ENCODE measurements around the gene SDHAF1.

The SDHAF1 gene

GRCh38 chr19:35963514-35963913, 31.5 kb upstream of the SDHAF1 start:
- no peak for TF ChIP-seq CTCF (conservative IDR thresholded peaks at IDR 0.05; ENCODE audit: low read depth, low read length)

GRCh38 chr19:35966771-35967170, 28.2 kb upstream of the SDHAF1 start:
- no peak for TF ChIP-seq CTCF (conservative IDR thresholded peaks at IDR 0.05; ENCODE audit: low read depth, low read length)
- Histone ChIP-seq H3K4me1 (ENCODE audit: low read depth, poor library complexity, severe bottlenecking) (no peaks in the 10 kb centered on the region), H3K9ac (no peak overlapping the region), H3K4me2 (no peak overlapping the region), H3K4me3 (IDR thresholded peaks at IDR 0.05; ENCODE audit: insufficient read depth, low read depth, low read length) (no peak overlapping the region), H2AFZ (ENCODE audit: low read depth) (no peak overlapping the region), H3K36me3 (ENCODE audit: insufficient read depth) (no peaks in the 10 kb centered on the region), H3K79me2 (ENCODE audit: insufficient read depth, low read depth) (no peaks in the 10 kb centered on the region), H3K27ac (no peak overlapping the region), H4K20me1 (ENCODE audit: insufficient read depth) (no peaks in the 10 kb centered on the region), H3K27me3 (ENCODE audit: insufficient read depth, low read depth) (peaks cover 24% of the 10 kb centered on the region; the same call in 1 of the 2 replicates)

More at GRCh38 chr19:35963514-35963913, 31.5 kb upstream of the SDHAF1 start:
- Histone ChIP-seq H3K79me2 (ENCODE audit: insufficient read depth, low read depth) (no peaks in the 10 kb centered on the region), H3K36me3 (ENCODE audit: insufficient read depth) (no peaks in the 10 kb centered on the region), H3K27me3 (ENCODE audit: insufficient read depth, low read depth) (peaks cover 5% of the 10 kb centered on the region; the same call in 1 of the 2 replicates), H3K27ac (no peak overlapping the region), H3K4me3 (IDR thresholded peaks at IDR 0.05; ENCODE audit: insufficient read depth, low read depth, low read length) (no peak overlapping the region), H4K20me1 (ENCODE audit: insufficient read depth) (no peaks in the 10 kb centered on the region), H3K4me1 (ENCODE audit: low read depth, poor library complexity, severe bottlenecking) (no peaks in the 10 kb centered on the region), H2AFZ (ENCODE audit: low read depth) (no peak overlapping the region), H3K4me2 (no peak overlapping the region), H3K9ac (no peak overlapping the region)

- no peaks in the 10 kb centered on the region for H3K79me2 ChIP-seq (ENCODE audit: insufficient read depth, low read depth)
- no peak for TF ChIP-seq CTCF (conservative IDR thresholded peaks at IDR 0.05; ENCODE audit: low read depth, low read length)
- no peak overlapping the region for H3K27ac ChIP-seq
- H3K4me1 ChIP-seq (ENCODE audit: low read depth, poor library complexity, severe bottlenecking), result no peaks in the 10 kb centered on the region
- H4K20me1 ChIP-seq (ENCODE audit: insufficient read depth), result no peaks in the 10 kb centered on the region
- no peak overlapping the region for H3K4me3 ChIP-seq (IDR thresholded peaks at IDR 0.05; ENCODE audit: insufficient read depth, low read depth, low read length)
- no peaks in the 10 kb centered on the region for H3K36me3 ChIP-seq (ENCODE audit: insufficient read depth)
- H3K4me2 ChIP-seq, result no peak overlapping the region
- no peak overlapping the region for H3K9ac ChIP-seq
- no peak overlapping the region for H2AFZ ChIP-seq (ENCODE audit: low read depth)
- peaks cover 52% of the 10 kb centered on the region; the same call in 1 of the 2 replicates for H3K27me3 ChIP-seq (ENCODE audit: insufficient read depth, low read depth)
Observed at GRCh38 chr19:35973487-35973886, 21.5 kb upstream of the SDHAF1 start.

- peaks cover 54% of the 10 kb centered on the region for H3K27me3 ChIP-seq (ENCODE audit: insufficient read depth, low read depth)
Observed at GRCh38 chr19:35975608-35976214, 19.3 kb upstream of the SDHAF1 start.

More at GRCh38 chr19:35975608-35976214, 19.3 kb upstream of the SDHAF1 start:
- Histone ChIP-seq H3K4me2 (no peak overlapping the region), H3K27ac (no peak overlapping the region), H3K9ac (no peak overlapping the region), H3K4me3 (IDR thresholded peaks at IDR 0.05; ENCODE audit: insufficient read depth, low read depth, low read length) (no peak overlapping the region), H4K20me1 (ENCODE audit: insufficient read depth) (no peaks in the 10 kb centered on the region), H3K79me2 (ENCODE audit: insufficient read depth, low read depth) (no peaks in the 10 kb centered on the region), H2AFZ (ENCODE audit: low read depth) (no peak overlapping the region), H3K36me3 (ENCODE audit: insufficient read depth) (no peaks in the 10 kb centered on the region), H3K4me1 (ENCODE audit: low read depth, poor library complexity, severe bottlenecking) (no peaks in the 10 kb centered on the region)
- TF ChIP-seq CTCF (conservative IDR thresholded peaks at IDR 0.05; ENCODE audit: low read depth, low read length), result no peak
